Measurements from ENCODE around the gene ADGRV1.

ADGRV1 gene

DNA sequence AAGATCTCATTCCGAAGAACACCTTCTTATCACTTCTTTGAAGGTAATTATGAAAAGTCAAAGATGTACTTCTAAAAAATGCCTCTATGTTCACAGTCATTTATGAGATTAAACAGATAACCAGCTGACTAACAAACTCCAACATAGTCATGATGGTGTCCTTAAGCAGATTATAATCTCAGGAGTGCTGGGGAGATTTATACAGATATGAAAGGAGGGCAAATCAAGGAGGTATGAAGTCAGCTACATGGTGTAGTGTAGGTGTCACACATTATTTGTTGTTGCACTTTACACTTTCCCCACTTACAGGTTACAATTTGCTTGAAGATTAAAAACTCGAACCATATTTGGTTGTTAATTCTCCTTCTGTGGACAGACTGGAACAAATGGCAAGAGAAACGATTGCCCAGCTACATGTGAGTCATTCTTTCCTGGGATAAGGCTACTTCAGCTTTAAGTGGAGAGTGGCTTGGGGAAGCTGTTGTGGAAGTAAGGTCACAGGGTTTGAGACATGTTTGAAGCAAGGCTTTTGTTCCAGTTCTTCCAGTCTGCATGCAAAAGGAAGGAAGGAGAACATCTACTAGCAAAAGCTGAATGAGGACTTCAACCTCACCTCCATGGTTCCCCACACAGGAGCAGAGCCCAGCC is 320.1 kb downstream of the ADGRV1 start:
- DNase-seq = no peak

- no peak for DNase-seq
Measured at GRCh38 chr5:90881626-90882150, 323.1 kb downstream of the ADGRV1 start.

GRCh38 chr5:90882448-90882847 is 323.9 kb downstream of the ADGRV1 start:
- DNase-seq = no peak

- no peak for DNase-seq
Measured at GRCh38 chr5:90885180-90885868, 326.7 kb downstream of the ADGRV1 start.

DNA sequence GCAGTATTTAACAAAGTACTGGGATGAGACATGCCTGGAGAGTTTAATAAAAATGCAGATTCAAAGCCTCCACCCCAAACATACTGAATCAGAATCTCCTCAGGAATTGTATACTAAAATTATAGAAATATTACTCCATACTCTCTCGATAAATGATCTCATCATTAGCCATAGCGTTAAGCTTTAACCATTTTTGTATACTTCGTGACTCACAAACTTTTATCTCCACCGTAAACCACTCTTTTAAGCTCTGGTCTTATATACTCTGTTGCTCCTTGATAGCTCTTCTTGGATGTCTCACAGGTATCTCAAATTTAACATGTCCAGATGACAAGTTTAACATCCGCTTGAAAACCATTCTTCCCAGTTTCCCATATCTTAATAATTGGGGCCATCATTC is 327.8 kb downstream of the ADGRV1 start:
- no peak for DNase-seq

GRCh38 chr5:90888511-90889324 is 330.1 kb downstream of the ADGRV1 start:
- DNase-seq = no peak

- DNase-seq = no peak
Measured at GRCh38 chr5:90889325-90889600, 330.7 kb downstream of the ADGRV1 start.

- no peak for DNase-seq
Measured at GRCh38 chr5:90890180-90890579, 331.6 kb downstream of the ADGRV1 start.

DNA sequence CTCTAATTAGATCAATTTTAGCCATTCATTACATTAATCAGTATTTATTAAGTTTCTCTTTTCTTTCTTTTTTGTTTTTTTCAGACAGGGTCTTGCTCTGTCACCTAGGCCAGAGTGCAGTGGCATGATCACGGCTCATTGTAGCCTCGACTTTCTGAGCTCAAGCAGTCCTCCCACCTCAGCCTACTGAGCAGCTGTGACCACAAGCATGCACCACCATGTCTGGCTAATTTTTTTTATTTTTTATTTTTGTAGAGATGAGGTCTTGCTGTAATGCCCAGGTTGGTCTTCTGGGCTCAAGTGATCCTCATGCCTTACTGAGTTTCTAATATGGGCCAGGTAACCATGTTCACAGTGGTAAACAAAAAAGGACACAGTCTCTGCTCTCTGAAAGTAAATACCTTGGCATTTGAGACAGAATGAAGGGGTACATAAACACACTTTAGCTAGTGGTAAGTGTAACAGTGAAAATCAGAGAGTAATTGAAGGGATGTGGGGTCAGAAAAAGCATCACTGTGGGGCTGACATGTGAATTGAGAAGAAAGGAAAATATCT is 336.3 kb downstream of the ADGRV1 start:
- DNase-seq = no peak

- no peak for DNase-seq
Measured at GRCh38 chr5:90897618-90898017, 339.0 kb downstream of the ADGRV1 start.

- DNase-seq = no peak
Measured at GRCh38 chr5:90898326-90899013, 339.9 kb downstream of the ADGRV1 start.

GRCh38 chr5:90899014-90899604 is 340.5 kb downstream of the ADGRV1 start:
- DNase-seq = no peak

GRCh38 chr5:90901261-90901660 is 342.7 kb downstream of the ADGRV1 start:
- no peak for DNase-seq

DNA sequence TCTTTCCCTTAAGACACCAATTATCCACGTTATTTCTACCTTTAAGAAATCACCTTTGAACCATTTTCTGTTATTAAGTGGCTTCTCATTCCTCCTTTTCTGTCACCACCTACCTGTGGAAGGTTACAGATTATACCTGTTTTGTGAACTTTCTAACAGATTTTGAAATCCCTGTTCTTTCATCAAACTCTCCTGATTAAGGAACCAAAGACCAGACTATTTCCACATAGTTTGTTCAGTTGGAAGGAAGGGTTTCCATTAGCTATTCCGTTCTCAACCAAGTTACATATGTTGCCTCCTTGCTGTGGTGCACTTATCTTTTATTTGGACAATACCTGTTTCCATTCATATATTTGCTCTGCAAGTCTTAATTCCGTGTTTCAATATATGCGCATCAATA is 343.6 kb downstream of the ADGRV1 start:
- no peak for DNase-seq

- DNase-seq = no peak
Measured at GRCh38 chr5:90902651-90903386, 344.2 kb downstream of the ADGRV1 start.

GRCh38 chr5:90909101-90909503 is 350.5 kb downstream of the ADGRV1 start:
- DNase-seq = no peak

DNA sequence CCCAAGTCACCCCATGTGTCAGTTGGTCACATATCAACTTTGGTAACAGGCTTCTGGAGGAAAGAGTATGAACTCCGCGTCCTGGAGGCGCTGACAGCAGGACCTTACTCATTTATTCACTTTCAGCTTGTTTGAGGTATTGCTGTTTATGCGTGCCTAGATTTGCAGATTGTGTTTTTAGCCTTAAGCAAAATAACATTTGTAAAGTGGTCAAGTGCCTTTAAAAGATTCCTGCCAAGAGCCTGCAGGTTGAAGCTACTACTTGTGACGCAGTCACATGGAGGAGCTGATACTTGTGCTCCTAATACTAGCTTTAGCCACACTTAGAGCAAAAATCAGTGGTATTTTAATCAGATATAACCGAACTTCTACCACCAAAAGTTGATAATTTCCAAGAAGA is 351.3 kb downstream of the ADGRV1 start:
- DNase-seq = no peak

GRCh38 chr5:90911169-90911568 is 352.6 kb downstream of the ADGRV1 start:
- no peak for DNase-seq

DNA sequence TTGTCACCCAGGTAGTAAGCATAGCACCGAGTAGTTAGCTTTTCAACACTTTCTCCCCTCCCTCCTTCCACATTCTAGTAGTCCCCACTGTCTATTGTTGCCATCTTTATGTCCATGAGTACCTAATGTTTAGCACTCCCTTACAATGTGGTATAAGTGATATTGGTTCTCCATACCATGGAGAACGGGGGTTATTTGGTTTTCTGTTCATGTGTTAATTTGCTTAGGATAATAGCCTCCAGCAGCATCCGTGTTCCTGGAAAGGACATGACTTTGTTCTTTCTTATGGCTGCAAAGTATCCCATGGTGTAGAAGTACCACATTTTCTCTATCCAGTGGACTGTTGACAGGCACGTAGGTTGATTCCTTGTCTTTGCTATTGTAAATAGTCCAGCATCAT is 353.9 kb downstream of the ADGRV1 start:
- no peak for DNase-seq

DNA sequence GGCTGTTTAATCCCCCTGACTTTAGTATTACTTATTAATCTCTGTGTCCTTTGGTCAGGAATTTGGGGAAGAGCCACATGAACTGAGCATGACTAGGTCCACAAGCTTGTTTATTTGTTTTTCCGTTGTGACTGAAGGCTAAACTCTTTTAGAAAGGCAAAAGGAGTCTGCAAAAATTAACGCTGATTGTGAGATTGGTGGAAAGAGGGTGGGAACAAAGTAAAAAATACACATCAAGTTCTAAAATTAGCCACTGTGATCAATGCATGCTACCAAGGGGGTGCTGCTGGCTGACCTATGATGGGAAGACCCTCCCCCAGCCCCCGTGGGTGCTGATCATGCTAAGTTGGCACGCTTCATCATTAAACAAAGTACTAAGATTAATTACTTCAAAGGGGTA is 356.8 kb downstream of the ADGRV1 start:
- DNase-seq = no peak

DNA sequence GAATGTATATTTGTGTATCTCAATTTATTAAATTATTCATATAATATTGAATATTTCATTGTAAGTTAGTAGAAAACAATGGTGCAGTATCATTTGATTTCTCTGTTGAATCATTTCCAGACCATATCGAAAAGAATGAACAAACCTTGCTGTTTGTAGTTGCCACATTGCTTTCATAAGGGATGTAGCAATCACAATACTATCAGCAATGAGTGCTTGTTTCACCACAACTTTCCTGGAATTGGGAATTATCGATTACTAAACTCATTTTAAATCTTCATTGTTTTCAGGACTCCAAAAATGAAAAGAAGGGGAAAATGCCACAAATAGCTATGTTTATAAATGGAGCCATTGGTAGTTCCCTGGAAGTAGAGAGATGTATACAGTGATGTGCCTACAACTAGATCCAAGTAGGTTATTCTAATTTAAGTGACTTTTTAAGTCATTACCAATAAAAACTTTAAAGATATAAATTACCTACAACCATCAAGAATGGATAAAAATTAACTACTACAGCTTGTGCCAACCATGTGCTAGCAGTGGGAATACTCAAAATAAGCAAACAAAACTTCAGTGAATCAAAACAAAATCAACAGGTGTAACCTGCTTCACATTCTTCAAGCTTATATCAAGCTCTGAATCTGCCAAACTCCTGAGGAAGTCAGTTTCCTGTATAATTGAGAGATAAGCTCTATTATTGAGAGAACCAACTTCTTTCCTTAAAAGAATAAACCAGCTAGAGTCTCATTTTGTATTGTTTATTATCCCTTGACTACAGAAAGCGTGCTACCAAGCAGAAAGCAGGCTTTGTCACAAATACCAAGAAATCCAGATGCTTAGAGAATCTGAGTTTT is 358.6 kb downstream of the ADGRV1 start:
- no peak for DNase-seq

All from midbrain (tissue), 1 donor.